ENCODE results near the gene PAQR5. TPM values are rescaled to one million over a fixed set of nuclear protein-coding genes. Genes with fewer than 3 reads are reported as not detected.

The PAQR5 gene
- total RNA-seq, 1 donor from 2014 or later = not detected

GRCh38 chr15:69415381-69415780 lies 116.7 kb downstream of the PAQR5 start:
- intact Hi-C loops (cut with micrococcal nuclease) = loop anchor here (2.0 to 10.0 kb wide), 2 partner anchors 683 to 1361 kb away; partner anchors contain the start of gene PIAS1

- intact Hi-C loops (cut with micrococcal nuclease) = loop anchor here (10.0 kb wide), 1 partner anchor 1363 kb away; the partner anchor contains the start of gene PIAS1
Observed at GRCh38 chr15:69417581-69417980, 118.9 kb downstream of the PAQR5 start.

- intact Hi-C loops (cut with micrococcal nuclease) = no loop called here
Observed at GRCh38 chr15:69421498-69421897, 122.8 kb downstream of the PAQR5 start.

GRCh38 chr15:69422336-69422895 lies 123.7 kb downstream of the PAQR5 start:
- intact Hi-C loops (cut with micrococcal nuclease) = no loop called here

- intact Hi-C loops (cut with micrococcal nuclease) = no loop called here
Observed at GRCh38 chr15:69424001-69424400, 125.3 kb downstream of the PAQR5 start.

GRCh38 chr15:69424748-69425413 lies 126.2 kb downstream of the PAQR5 start:
- intact Hi-C loops (cut with micrococcal nuclease) = no loop called here

GRCh38 chr15:69433831-69434230 lies 135.1 kb downstream of the PAQR5 start:
- intact Hi-C loops (cut with micrococcal nuclease) = no loop called here

- intact Hi-C loops (cut with micrococcal nuclease) = no loop called here
Observed at GRCh38 chr15:69434238-69434637, 135.5 kb downstream of the PAQR5 start.

- intact Hi-C loops (cut with micrococcal nuclease) = no loop called here
Observed at GRCh38 chr15:69434679-69435078, 136.0 kb downstream of the PAQR5 start.

- intact Hi-C loops (cut with micrococcal nuclease) = no loop called here
Observed at GRCh38 chr15:69435985-69436384, 137.3 kb downstream of the PAQR5 start.

GRCh38 chr15:69436951-69437350 lies 138.2 kb downstream of the PAQR5 start:
- intact Hi-C loops (cut with micrococcal nuclease) = no loop called here

- intact Hi-C loops (cut with micrococcal nuclease) = no loop called here
Observed at GRCh38 chr15:69439623-69440022, 140.9 kb downstream of the PAQR5 start.

- intact Hi-C loops (cut with micrococcal nuclease) = loop anchor here (1.0 kb wide), 2 partner anchors 9 to 29 kb away; partner anchors contain the start of genes KIF23 and RPLP1
Observed at GRCh38 chr15:69443032-69443611, 144.4 kb downstream of the PAQR5 start.

- intact Hi-C loops (cut with micrococcal nuclease) = no loop called here
Observed at GRCh38 chr15:69444686-69445085, 146.0 kb downstream of the PAQR5 start.

- intact Hi-C loops (cut with micrococcal nuclease) = no loop called here
Observed at GRCh38 chr15:69446953-69447352, 148.2 kb downstream of the PAQR5 start.

GRCh38 chr15:69450221-69450620 lies 151.5 kb downstream of the PAQR5 start:
- intact Hi-C loops (cut with micrococcal nuclease) = loop anchor here (5.0 to 10.0 kb wide), 2 partner anchors 633 to 1395 kb away; partner anchors contain the start of gene PIAS1

GRCh38 chr15:69450968-69451695 lies 152.4 kb downstream of the PAQR5 start:
- intact Hi-C loops (cut with micrococcal nuclease) = loop anchor here (5.0 to 10.0 kb wide), 2 partner anchors 634 to 1396 kb away; partner anchors contain the start of gene PIAS1

GRCh38 chr15:69451951-69452691 lies 153.4 kb downstream of the PAQR5 start:
- intact Hi-C loops (cut with micrococcal nuclease) = loop anchor here (1.0 to 10.0 kb wide), 8 partner anchors 9 to 1397 kb away; partner anchors contain the start of genes GLCE, KIF23 and PIAS1

GRCh38 chr15:69452692-69453521 lies 154.2 kb downstream of the PAQR5 start, which contains the start of gene RPLP1:
Gene RPLP1 (plus strand): TSS chr15:69452818. CDS start chr15:69452949, 131 bp downstream.
- intact Hi-C loops (cut with micrococcal nuclease) = loop anchor here (1.0 to 10.0 kb wide), 8 partner anchors 9 to 1398 kb away; partner anchors contain the start of genes GLCE, KIF23 and PIAS1

GRCh38 chr15:69454953-69455352 lies 156.2 kb downstream of the PAQR5 start:
- intact Hi-C loops (cut with micrococcal nuclease) = loop anchor here (5.0 to 10.0 kb wide), 2 partner anchors 638 to 1400 kb away; partner anchors contain the start of gene PIAS1

Data from T-helper 1 cell treated with Interleukin-12 subunit alpha and Interleukin-12 subunit beta and Interleukin-4 antibody, amounts not matched to agents 30 ng/mL and 1 ng/mL, for 36 hours (primary cell).